ENCODE data around the gene C4orf36. TPM values are rescaled to one million over a fixed set of nuclear protein-coding genes. Genes with fewer than 3 reads are reported as not detected.

The C4orf36 gene, protein sequence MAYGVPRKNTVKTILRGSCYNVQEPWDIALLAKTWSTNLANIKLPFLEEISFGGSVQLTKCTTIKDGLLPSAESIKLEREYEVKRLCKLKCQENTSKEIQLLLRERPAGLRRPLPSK
- 1 to 10 TPM in 2 of 4 donors, under 1 TPM in 1, not detected in 1; 0.48 to 2.2 (median 1.5) TPM for total RNA-seq

DNA sequence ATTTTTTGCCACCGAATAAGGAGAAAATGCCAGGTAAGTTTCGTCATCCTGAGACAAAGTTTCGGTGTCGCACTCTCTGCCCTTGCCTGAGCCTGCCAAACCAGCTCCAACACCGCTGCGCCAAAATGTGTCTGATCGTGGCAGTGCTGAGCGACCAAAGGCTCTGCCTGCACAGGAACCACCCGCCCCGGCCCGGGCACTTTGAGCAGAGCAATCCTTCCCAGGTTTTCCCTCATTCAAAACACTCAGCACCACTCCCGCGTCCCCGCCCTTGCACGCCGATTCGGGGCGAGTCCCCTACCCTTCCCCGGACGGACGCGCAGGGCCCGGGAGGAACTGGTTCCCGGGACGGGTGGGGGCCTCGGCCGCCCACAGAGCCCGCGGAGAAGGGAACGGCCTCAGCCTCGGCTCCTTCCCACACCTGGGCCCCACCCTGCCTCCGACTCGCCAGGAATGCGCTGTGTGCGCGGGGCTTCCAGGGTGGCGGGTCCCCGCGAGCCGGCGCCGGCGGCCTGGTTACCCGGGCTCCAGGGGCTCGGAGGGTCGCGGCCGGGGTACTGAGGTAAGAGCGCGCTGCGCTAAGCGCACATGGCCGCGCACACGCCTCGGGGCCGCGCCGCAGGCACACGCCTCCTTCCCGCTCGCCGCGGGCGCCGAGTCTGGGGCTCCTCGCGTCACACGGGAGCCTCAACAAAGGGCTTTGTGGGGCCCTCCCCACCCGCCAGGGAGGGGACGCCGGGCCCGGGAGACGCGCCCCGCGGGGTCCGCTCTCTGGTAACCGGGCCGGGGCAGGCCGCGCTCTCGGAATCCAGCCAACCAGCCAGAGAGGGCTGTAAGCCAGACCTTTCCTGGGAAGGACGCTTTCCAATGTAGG lies at the start of gene C4orf36:
TSS of gene C4orf36 (minus strand) at position 661 of the 874 bp plus-strand sequence. CDS start 902 bp downstream, outside the sequence.
- TF ChIP-seq, protein P1, sequence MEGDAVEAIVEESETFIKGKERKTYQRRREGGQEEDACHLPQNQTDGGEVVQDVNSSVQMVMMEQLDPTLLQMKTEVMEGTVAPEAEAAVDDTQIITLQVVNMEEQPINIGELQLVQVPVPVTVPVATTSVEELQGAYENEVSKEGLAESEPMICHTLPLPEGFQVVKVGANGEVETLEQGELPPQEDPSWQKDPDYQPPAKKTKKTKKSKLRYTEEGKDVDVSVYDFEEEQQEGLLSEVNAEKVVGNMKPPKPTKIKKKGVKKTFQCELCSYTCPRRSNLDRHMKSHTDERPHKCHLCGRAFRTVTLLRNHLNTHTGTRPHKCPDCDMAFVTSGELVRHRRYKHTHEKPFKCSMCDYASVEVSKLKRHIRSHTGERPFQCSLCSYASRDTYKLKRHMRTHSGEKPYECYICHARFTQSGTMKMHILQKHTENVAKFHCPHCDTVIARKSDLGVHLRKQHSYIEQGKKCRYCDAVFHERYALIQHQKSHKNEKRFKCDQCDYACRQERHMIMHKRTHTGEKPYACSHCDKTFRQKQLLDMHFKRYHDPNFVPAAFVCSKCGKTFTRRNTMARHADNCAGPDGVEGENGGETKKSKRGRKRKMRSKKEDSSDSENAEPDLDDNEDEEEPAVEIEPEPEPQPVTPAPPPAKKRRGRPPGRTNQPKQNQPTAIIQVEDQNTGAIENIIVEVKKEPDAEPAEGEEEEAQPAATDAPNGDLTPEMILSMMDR (IDR thresholded peaks at IDR 0.05) = no peak
- DNase-seq (ENCODE audit: low spot score) (no peak), ATAC-seq (ENCODE audit: low FRiP score) (peak; percentile 55)

DNA sequence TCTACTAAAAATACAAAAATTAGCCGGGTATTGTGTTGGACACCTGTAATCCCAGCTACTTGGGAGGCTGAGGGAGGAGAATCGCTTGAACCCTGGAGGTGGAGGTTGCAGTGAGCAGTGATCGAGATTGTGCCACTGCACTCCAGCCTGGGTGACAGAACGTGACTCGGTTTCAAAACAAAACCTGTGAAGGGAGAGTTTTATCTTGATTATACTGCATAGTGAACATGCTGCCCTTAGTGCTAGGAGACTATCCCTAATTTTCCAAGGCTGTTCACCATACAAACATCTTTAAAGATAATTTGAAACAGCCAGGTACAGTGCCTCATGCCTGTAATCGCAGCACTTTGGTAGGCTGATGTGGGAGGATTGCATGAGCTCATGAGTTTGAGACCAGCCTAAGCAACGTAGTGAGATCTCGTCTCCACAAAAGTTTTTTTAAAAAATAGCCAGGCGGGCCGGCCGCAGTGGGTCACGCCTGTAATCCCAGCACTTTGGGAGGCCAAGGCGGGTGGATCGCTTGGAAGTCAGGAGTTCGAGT lies 48.8 kb upstream of the C4orf36 start:
- ATAC-seq (ENCODE audit: low FRiP score) (no peak), DNase-seq (ENCODE audit: low spot score) (no peak)
- TF ChIP-seq, protein P1 (IDR thresholded peaks at IDR 0.05) = no peak

DNA sequence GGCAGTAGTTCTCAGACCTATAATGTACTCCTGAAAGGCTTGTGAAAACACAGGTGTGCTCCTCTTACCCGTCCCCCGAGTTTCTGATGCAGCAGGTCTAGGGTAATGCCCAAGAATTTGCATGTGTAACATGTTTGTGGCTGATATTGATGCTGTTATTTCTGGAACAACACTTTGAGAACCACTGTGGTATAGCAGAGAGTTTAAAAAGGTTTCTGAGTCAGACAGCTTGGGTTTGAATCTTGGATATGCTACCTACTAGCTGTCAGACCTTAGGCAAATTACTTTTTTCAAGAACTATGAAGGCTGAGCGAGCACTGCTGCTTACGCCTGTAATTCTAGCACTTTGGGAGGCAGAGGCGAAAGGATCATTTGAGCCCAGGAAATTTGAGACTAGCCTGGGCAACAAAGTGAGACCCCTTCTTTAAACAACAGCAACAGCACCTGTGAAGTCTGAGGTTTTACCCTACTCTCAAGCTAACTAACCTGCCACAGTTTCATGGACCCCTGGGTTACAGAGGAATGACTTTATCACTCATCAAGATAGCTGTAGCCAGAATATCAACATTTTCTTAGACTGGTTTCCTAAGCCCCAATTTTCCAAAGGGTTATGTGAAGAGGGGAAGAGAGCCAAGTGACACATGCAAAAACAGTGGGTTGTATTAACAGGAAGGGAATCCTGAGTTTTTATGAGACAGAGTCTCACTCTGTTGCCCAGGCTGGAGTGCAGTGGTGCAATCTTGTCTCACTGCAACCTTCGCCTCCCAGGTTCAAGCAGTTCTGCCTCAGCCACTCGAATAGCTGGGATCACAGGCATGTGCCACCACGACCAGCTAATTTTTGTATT lies 47.7 kb upstream of the C4orf36 start:
- ATAC-seq (ENCODE audit: low FRiP score) (no peak), DNase-seq (ENCODE audit: low spot score) (no peak)
- TF ChIP-seq, protein P1 (IDR thresholded peaks at IDR 0.05) = no peak

DNA sequence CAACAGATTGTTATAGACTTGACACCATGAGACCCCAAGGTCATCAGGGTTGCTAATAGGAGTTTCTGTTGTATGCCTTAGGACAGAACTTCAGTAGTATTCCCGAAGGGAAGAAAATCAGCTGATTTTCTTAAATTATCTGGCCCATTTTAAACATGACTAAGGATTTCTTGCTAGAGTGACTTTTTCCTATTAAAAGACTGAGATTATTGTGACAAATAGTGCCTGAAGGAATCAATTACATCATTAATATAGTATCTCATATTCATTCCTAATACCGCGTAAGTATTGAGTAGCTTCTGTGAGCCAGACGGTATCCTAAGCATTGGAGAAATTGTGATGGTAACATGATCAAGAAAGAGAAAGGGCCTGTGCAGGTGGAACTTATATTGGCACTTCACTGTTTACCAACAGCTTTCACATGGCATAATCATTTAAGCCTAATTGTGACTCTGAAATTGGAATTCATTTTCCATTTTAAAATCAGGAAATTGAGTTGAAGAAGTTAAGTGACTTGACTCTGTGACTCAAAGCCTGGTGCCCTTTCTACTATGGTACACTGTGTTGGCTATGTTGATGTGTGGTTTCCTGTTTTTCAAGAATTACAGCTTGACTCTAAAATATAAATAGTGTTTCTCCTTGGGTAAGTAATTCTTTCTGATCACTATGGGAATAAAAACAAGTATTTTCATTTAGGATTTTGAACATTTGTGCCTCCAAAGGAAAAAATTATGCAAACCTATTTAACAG lies 46.7 kb upstream of the C4orf36 start:
- ATAC-seq (ENCODE audit: low FRiP score) = no peak
- DNase-seq (ENCODE audit: low spot score) = no peak
- TF ChIP-seq, protein P1 (IDR thresholded peaks at IDR 0.05) = no peak

DNA sequence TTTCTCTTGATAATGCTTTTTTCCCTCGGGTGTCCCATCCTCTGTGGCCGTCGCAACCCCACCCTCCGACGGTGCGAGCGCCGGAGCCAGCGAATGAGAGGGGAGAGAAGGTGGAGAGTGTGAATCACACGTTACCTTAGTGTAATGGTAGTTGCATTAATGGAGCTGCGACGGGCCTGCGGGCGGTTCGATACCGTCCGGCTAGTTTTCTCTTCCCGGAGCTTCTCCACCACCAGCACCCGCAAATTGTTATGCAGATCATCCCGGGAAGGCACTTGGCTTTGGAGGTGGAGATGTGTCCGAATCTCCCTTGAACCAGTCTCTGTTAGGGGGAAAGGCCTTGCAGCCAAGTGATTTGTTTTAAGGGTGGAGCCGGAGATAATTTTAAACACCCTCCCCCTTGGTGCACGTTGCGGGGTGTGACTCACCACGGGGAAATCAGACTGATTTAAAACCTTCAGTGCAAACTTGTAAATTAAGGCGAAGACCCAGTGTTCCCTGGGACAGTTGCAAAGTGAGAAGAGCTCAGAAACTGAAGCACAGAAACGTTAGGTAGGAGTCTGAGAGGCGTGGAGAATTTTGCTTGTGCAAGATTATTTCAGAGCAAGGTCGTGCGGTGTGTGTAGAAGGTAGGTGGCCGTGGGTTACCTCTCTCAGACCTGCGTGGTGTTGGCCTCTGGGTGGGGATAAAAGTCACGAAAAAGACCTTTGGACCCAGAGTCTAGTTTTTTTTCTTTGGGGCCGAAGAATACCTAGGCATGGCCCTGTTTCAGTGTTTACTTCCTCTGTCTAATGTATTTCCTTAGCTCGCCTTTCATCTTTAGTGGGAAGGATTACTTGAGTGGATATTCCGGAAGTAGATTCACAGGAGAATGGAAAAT lies 43.9 kb upstream of the C4orf36 start:
- TF ChIP-seq, protein P1 (IDR thresholded peaks at IDR 0.05) = no peak
- peak; percentile 58 for ATAC-seq (ENCODE audit: low FRiP score)
- no peak for DNase-seq (ENCODE audit: low spot score)
